Heart left ventricle (tissue), 16 donors: ENCODE measurements around the gene C11orf54. TPM values are rescaled to one million over a fixed set of nuclear protein-coding genes. Genes with fewer than 3 reads are reported as not detected.

Experiments used
- ATAC-seq, 4 donors: fragments of 200-7000 bp; cut with Tn5 transposase; one replicate each; pipeline ENCODE4 v1.9.1; 2020 to 2022; ENCODE audit warnings: moderate library complexity in 4 of 4, mild to moderate bottlenecking in 3 of 4, moderate number of reproducible peaks in 1 of 4
- DNase-seq, 5 donors: peaks; one replicate each; pipeline ENCODE4 v3.0.0-alpha.2; 2020
- H3K27ac ChIP-seq, 12 donors: fragments of 200-600 bp; sonication (generic) in 4 of 12; one replicate each; pipeline versions ENCODE4 v1.5.0 to v1.8.0; 2016 to 2022; ENCODE audit warnings: mild to moderate bottlenecking in 2 of 12
- H3K27me3 ChIP-seq, 9 donors: fragments of 200-600 bp; sonication (generic) in 2 of 9; one replicate each; pipeline versions ENCODE4 v1.5.1 to v1.8.0; 2016 to 2022; ENCODE audit warnings: mild to moderate bottlenecking in 3 of 9
- H3K36me3 ChIP-seq, 9 donors: fragments of 200-600 bp; sonication (generic) in 2 of 9; one replicate each; pipeline versions ENCODE4 v1.5.0 to v1.8.0; 2018 to 2022; ENCODE audit warnings: mild to moderate bottlenecking in 2 of 9
- H3K4me1 ChIP-seq, 12 donors: fragments of 200-600 bp; sonication (generic) in 4 of 12; one replicate each; pipeline versions ENCODE4 v1.5.0 to v1.8.0; 2016 to 2022; ENCODE audit warnings: mild to moderate bottlenecking in 3 of 12
- H3K4me3 ChIP-seq, 12 donors: fragments of 200-600 bp; sonication (generic) in 4 of 12; one replicate each; pipeline versions ENCODE4 v1.5.0 to v1.8.0; 2017 to 2022; ENCODE audit warnings: mild to moderate bottlenecking in 9 of 12, moderate library complexity in 4 of 12
- H3K9me3 ChIP-seq, 12 donors: fragments of 200-600 bp; sonication (generic) in 4 of 12; one replicate each; pipeline versions ENCODE4 v1.5.0 to v1.8.0; 2016 to 2022; ENCODE audit warnings: mild to moderate bottlenecking in 1 of 12
- POLR2A ChIP-seq, 2 donors: fragments of 450-650 bp; IDR thresholded peaks; one replicate each; pipeline ENCODE4 v1.6.1; 2017; ENCODE audit warnings: antibody characterized with exemption in 2 of 2, mild to moderate bottlenecking in 2 of 2, moderate library complexity in 2 of 2
- WGBS, 4 donors: extraction: QIAGEN DNeasy Blood & Tissue Kit in 2 of 4; methylation state at CpG; one replicate each; pipeline versions ENCODE4 v1.1.5 to v1.1.7; 2013 to 2018; 5-methylcytosine and 5-hydroxymethylcytosine counted together
- intact Hi-C, 10 donors: fragments of 100-400 bp; cut with DNase I; formaldehyde crosslinking; loops; one replicate each; pipeline versions ENCODE4 v1.11.1 to v1.14.2; 2022
- polyA plus RNA-seq, 2 donors: library from polyadenylated mRNA; stranded (reverse); fragments of 200-250 nt; gene quantifications; one replicate each; pipeline ENCODE4 v1.2.3, GENCODE V29; 2013
- total RNA-seq, 9 donors: library from RNA; depleted of rRNA in 2 of 9; stranded (reverse); fragments of >200 nt in 2 of 9; fragmentation: NEBNext Ultra II Directional in 3 of 9; extraction: Animal tissue kit (Norgen Biotek cat#: 25700) in 3 of 9; gene quantifications; one replicate each; pipeline versions ENCODE4 v1.1.0 to v1.2.4, GENCODE V29; 2016 to 2023
- TF ChIP-seq, protein P1 (sequence below), 12 donors: fragments of 200-600 bp; sonication (generic) in 4 of 12; IDR thresholded peaks; one replicate each; pipeline versions ENCODE4 v1.5.0 to v1.8.0; 2018 to 2022; ENCODE audit warnings: antibody characterized with exemption in 12 of 12, mild to moderate bottlenecking in 5 of 12
- donor health status: ischemic (EF 13 %, LVEDD 7.1; RV severe dilation, severe dysfunction).
- donor health status: healthy with polysubstance abuse.
- donor health status: DM: no; HTN: yes; CAD: no.
- donor health status: DM: no; HTN: no; CAD: no.
- donor health status: ischemic (EF 25% LVEDD 6.9; RV normal size, moderate dysfunction).
- donor health status: ischemic (EF 25% LVEDD 5.7; RV mildly dilated, moderate dysfunction).
- donor health status: healthy.
- donor health status: DM: yes; HTN: yes; CAD: no.
- donor health status: ischemic (EF 35%, LVEDD 5.7; RV mildly dilated, moderate dysfunction).
- donor health status: nonischemic (EF 11% LVEDD 7.7; RV severe dilation, severe dysfunction).
- donor health status: DM: yes; HTN: yes; CAD: no.
- donor health status: PGD.
- donor health status: ischemic (EF 29% LVEDD 5.4; RV normal size, mild dysfunction).
- donor health status: nonischemic (EF 23%, LVEDD 6.1; RV moderate dilation, normal function).

The C11orf54 gene
- total and polyA plus RNA-seq, 11 donors = 17.2 to 46.2 (median 26.0) TPM

DNA sequence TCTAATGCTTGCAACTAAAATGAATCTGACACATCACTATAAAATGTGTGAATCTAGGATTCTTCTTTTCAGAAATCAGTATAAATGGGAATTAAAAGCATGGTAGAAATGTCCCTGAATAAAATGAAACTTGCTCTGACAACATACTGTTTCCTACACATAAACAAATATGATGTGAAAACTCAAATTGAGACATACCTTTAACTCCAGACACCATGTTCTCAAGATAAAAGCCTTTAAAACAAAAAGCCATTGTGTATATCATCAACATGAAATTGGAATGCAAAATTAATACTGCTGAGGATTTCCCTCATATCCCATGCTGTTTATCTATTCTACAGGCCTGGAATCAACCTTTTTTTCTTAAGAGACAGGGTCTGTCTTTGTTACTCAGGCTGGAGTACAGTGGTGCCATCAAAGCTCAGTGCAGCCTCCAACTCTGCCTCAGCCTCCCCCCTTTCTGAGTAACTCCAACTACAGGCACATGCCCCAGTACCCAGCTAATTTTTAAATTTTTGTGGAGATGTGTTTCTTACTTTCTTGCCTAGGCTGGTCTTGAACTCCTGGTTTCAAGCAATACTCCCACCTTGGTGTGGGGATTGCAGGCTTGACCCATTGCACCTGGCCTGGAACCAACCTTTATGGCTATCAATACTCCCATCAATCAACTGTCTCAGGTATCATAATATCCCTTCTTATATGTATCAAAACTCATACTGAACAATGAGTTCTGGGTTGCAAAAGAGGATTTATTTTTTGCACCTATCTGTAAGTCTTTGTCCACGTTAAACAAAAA, 6.8 kb upstream of the C11orf54 start:
- Histone ChIP-seq H3K36me3 (peaks cover 0 to 100% (median 92%) of the 10 kb centered on the region in 9 donors), H3K4me3 (no peak overlapping the region), H3K27ac (no peak overlapping the region), H3K27me3 (no peaks in the 10 kb centered on the region), H3K9me3 (no peaks in the 10 kb centered on the region), H3K4me1 (peaks cover 0 to 49% (median 21%) of the 10 kb centered on the region in 12 donors)
- no peak for TF ChIP-seq POLR2A (IDR thresholded peaks at IDR 0.05)
- TF ChIP-seq, protein P1, sequence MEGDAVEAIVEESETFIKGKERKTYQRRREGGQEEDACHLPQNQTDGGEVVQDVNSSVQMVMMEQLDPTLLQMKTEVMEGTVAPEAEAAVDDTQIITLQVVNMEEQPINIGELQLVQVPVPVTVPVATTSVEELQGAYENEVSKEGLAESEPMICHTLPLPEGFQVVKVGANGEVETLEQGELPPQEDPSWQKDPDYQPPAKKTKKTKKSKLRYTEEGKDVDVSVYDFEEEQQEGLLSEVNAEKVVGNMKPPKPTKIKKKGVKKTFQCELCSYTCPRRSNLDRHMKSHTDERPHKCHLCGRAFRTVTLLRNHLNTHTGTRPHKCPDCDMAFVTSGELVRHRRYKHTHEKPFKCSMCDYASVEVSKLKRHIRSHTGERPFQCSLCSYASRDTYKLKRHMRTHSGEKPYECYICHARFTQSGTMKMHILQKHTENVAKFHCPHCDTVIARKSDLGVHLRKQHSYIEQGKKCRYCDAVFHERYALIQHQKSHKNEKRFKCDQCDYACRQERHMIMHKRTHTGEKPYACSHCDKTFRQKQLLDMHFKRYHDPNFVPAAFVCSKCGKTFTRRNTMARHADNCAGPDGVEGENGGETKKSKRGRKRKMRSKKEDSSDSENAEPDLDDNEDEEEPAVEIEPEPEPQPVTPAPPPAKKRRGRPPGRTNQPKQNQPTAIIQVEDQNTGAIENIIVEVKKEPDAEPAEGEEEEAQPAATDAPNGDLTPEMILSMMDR (IDR thresholded peaks at IDR 0.05) = no peak
- peak in 1 of 4 donors; percentile 28 for ATAC-seq
- DNase-seq = no peak
- intact Hi-C loops = loop anchor here in 1 of 10 donors (5.0 kb wide), 1 partner anchor 58 kb away; no protein-coding TSS in a partner anchor
- 77 to 91% (median 85%) methylated on average over 1 of the region's 1 CpG for WGBS, 4 donors

DNA sequence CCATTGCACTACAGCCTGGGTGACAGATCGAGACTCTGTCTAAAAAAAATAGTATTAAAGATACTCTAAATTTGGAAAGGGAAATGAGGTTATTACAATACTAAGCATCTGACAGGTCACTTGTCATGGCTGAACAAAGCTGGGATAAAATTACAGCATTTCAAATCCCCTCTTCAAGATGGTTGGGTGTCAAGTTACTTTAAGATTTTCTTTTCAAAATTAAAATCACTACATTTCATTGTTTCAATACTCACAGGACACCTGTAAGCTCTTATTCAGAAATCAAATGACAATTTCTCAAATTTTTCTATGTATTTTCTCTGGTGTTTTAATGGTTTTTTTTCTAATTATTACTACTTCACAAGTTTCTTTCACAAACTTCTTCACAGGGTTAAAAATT, 5.8 kb upstream of the C11orf54 start:
- WGBS, 4 donors = 69 to 87% (median 83%) methylated on average over 1 of the region's 1 CpG
- DNase-seq (no peak), ATAC-seq (no peak)
- intact Hi-C loops = no loop called here
- H3K4me1 ChIP-seq = peaks cover 0 to 54% (median 29%) of the 10 kb centered on the region in 12 donors
- H3K27me3 ChIP-seq = no peaks in the 10 kb centered on the region
- TF ChIP-seq, protein P1 (IDR thresholded peaks at IDR 0.05) = no peak
- no peak for TF ChIP-seq POLR2A (IDR thresholded peaks at IDR 0.05)
- peaks cover 0 to 93% (median 82%) of the 10 kb centered on the region in 9 donors for H3K36me3 ChIP-seq
- H3K9me3 ChIP-seq = no peaks in the 10 kb centered on the region
- H3K27ac ChIP-seq = no peak overlapping the region
- no peak overlapping the region for H3K4me3 ChIP-seq

DNA sequence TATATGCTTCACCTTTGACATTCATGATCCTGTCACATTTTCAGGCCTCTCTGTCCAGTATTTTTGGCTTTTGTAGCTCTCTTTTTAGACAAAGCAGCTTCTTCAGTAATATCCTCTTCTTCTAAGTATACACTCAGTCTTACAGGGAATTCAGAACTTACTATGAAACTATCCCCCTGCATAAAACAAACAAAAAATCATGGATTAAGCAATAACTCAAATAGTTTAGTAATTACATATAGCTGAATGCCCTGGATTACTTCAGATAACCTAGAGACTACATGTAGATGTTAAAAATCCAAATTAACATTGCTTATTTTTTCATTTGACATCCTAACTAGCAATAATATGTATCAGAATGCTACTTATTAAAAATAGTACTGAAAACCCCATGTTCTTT, 5.3 kb upstream of the C11orf54 start:
- intact Hi-C loops = no loop called here
- no peaks in the 10 kb centered on the region for H3K9me3 ChIP-seq
- H3K36me3 ChIP-seq = peaks cover 0 to 88% (median 76%) of the 10 kb centered on the region in 9 donors
- H3K27me3 ChIP-seq = no peaks in the 10 kb centered on the region
- H3K27ac ChIP-seq = no peak overlapping the region
- ATAC-seq = no peak
- TF ChIP-seq POLR2A (IDR thresholded peaks at IDR 0.05) = no peak
- TF ChIP-seq, protein P1 (IDR thresholded peaks at IDR 0.05) = no peak
- peaks cover 0 to 54% (median 29%) of the 10 kb centered on the region in 12 donors for H3K4me1 ChIP-seq
- no peak for DNase-seq
- H3K4me3 ChIP-seq = no peak overlapping the region

DNA sequence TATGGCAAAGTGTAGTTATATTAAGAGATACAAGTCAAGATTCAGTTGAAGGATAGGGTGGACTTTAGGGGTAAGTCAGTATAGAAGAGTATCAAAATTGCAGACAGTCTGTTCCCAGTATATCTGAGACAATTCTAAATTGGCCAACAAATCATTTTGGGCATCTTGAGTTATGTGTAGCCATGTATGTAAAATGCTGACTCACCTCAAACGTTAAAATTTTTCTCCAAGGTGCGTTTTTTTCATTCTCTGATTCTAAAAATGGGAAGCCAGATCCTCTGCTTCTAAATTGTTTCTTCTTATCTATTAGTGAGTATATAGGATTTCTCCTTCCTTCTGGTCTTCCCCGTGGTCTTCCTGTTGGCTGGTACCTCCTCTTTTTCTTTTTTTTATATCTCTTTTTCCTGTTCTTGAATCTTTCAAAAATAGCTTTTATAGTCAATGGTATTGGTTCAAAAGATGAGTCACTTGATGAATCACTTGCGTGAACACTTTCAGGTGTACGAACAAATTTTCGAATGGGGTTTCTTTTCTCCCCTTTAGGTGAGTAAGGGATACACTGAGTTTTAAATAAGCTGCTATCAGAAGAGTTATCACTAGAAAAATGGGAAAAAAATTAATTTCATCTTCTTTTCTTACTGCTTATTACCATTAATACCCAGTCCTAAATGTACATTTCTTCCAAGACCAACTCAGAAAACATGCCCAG, 3.4 kb upstream of the C11orf54 start:
- DNase-seq = no peak
- TF ChIP-seq POLR2A (IDR thresholded peaks at IDR 0.05) = no peak
- TF ChIP-seq, protein P1 (IDR thresholded peaks at IDR 0.05) = no peak
- Histone ChIP-seq H3K9me3 (no peaks in the 10 kb centered on the region), H3K27ac (peak overlapping the region in 1 of 12 donors; percentile 17), H3K4me1 (peaks cover 0 to 60% (median 39%) of the 10 kb centered on the region in 12 donors), H3K27me3 (no peaks in the 10 kb centered on the region), H3K4me3 (peak overlapping the region in 3 of 12 donors; percentile 9 to 85 (median 78)), H3K36me3 (peaks cover 0 to 69% (median 58%) of the 10 kb centered on the region in 9 donors)
- intact Hi-C loops = no loop called here
- 64 to 68% (median 66%) methylated on average over 6 of the region's 6 CpGs for WGBS, 4 donors
- ATAC-seq = no peak
